Measurements from ENCODE around the gene DNAI1.

DNAI1 gene

GRCh38 chr9:34541540-34541939 is 82.9 kb downstream of the DNAI1 start (continued):
- TF ChIP-seq PATZ1 (CRISPR knock-in tag; IDR thresholded peaks at IDR 0.05; ENCODE audit: borderline replicate concordance), result no peak

GRCh38 chr9:34544035-34544434 is 85.4 kb downstream of the DNAI1 start:
- TF ChIP-seq POU6F1 (CRISPR knock-in tag; IDR thresholded peaks at IDR 0.05; ENCODE audit: borderline replicate concordance, low read depth) (no peak), PATZ1 (CRISPR knock-in tag; IDR thresholded peaks at IDR 0.05; ENCODE audit: borderline replicate concordance) (no peak), RARB (CRISPR knock-in tag; IDR thresholded peaks at IDR 0.05) (no peak), ARNTL (CRISPR knock-in tag; IDR thresholded peaks at IDR 0.05; ENCODE audit: borderline replicate concordance, low read depth) (no peak), PPARA (CRISPR knock-in tag; IDR thresholded peaks at IDR 0.05; ENCODE audit: borderline replicate concordance) (no peak), CSDC2 (CRISPR knock-in tag; IDR thresholded peaks at IDR 0.05) (no peak), ZC3H10 (CRISPR knock-in tag; IDR thresholded peaks at IDR 0.05) (no peak), ZFP3 (CRISPR knock-in tag; IDR thresholded peaks at IDR 0.05) (no peak), GLIS3 (CRISPR knock-in tag; IDR thresholded peaks at IDR 0.05) (no peak), ZNF70 (CRISPR knock-in tag; IDR thresholded peaks at IDR 0.05) (no peak), ZNF8 (CRISPR knock-in tag; IDR thresholded peaks at IDR 0.05) (no peak), ESRRG (CRISPR knock-in tag; IDR thresholded peaks at IDR 0.05) (no peak), TCF4 (CRISPR knock-in tag; IDR thresholded peaks at IDR 0.05; ENCODE audit: borderline replicate concordance) (no peak)
- ATAC-seq, result no peak

- TF ChIP-seq ESRRG (CRISPR knock-in tag; IDR thresholded peaks at IDR 0.05), result no peak
- no peak for TF ChIP-seq ZNF565 (CRISPR knock-in tag; conservative IDR thresholded peaks at IDR 0.05; ENCODE audit: low read depth)
- TF ChIP-seq TSHZ2 (CRISPR knock-in tag; IDR thresholded peaks at IDR 0.05), result no peak
- TF ChIP-seq OSR1 (CRISPR knock-in tag; IDR thresholded peaks at IDR 0.05), result no peak
- no peak for TF ChIP-seq RARB (CRISPR knock-in tag; IDR thresholded peaks at IDR 0.05)
- no peak for TF ChIP-seq POU6F1 (CRISPR knock-in tag; IDR thresholded peaks at IDR 0.05; ENCODE audit: borderline replicate concordance, low read depth)
- no peak for TF ChIP-seq PATZ1 (CRISPR knock-in tag; IDR thresholded peaks at IDR 0.05; ENCODE audit: borderline replicate concordance)
- no peak for TF ChIP-seq ZNF8 (CRISPR knock-in tag; IDR thresholded peaks at IDR 0.05)
- TF ChIP-seq ARNTL (CRISPR knock-in tag; IDR thresholded peaks at IDR 0.05; ENCODE audit: borderline replicate concordance, low read depth), result no peak
- TF ChIP-seq ZC3H10 (CRISPR knock-in tag; IDR thresholded peaks at IDR 0.05), result no peak
- TF ChIP-seq SNAI2 (CRISPR knock-in tag; IDR thresholded peaks at IDR 0.05), result no peak
- no peak for TF ChIP-seq ZNF70 (CRISPR knock-in tag; IDR thresholded peaks at IDR 0.05)
- TF ChIP-seq BACH2 (CRISPR knock-in tag; IDR thresholded peaks at IDR 0.05; ENCODE audit: borderline replicate concordance), result no peak
- no peak for TF ChIP-seq PPARA (CRISPR knock-in tag; IDR thresholded peaks at IDR 0.05; ENCODE audit: borderline replicate concordance)
- TF ChIP-seq TOX (CRISPR knock-in tag; IDR thresholded peaks at IDR 0.05; ENCODE audit: borderline replicate concordance), result no peak
- no peak for TF ChIP-seq ZFP30 (CRISPR knock-in tag; IDR thresholded peaks at IDR 0.05)
- no peak for TF ChIP-seq CSRNP3 (CRISPR knock-in tag; IDR thresholded peaks at IDR 0.05)
- TF ChIP-seq CSDC2 (CRISPR knock-in tag; IDR thresholded peaks at IDR 0.05), result no peak
- TF ChIP-seq ZFP3 (CRISPR knock-in tag; IDR thresholded peaks at IDR 0.05), result no peak
- TF ChIP-seq GLIS3 (CRISPR knock-in tag; IDR thresholded peaks at IDR 0.05), result no peak
- no peak for ATAC-seq
Observed at GRCh38 chr9:34545497-34545896, 86.9 kb downstream of the DNAI1 start.

Data from SK-N-SH treated with all-trans-retinoic acid at 6 μM for 48 hours (cell line).